IPS-NIHi11 (cell line): ENCODE data around the gene CDKN1A.
"Not testable (repeated sequence)": the region's sequence is repeated elsewhere in the genome, so short reads cannot be mapped to it uniquely, and the experiment has no call there.

Experiments
- DNase-seq: peaks from one replicate; pipeline ENCODE4 v3.0.0; 2012; ENCODE audit warnings: mixed read lengths, low spot score

The CDKN1A gene

GRCh38 chr6:36678488-36679042 lies at the start of gene CDKN1A:
Gene CDKN1A, plus strand, starts transcription at chr6:36678714. Its CDS starts 5,388 bp downstream, at chr6:36684102.
- DNase-seq: peak; percentile 93

- no peak for DNase-seq
Measured at GRCh38 chr6:36629784-36630183, 48.7 kb upstream of the CDKN1A start.

- no peak for DNase-seq
Measured at GRCh38 chr6:36631326-36632011, 47.0 kb upstream of the CDKN1A start.

GRCh38 chr6:36633370-36633769 lies 45.1 kb upstream of the CDKN1A start:
- DNase-seq: no peak

GRCh38 chr6:36633915-36634314 lies 44.6 kb upstream of the CDKN1A start:
- DNase-seq: no peak

- no peak for DNase-seq
Measured at GRCh38 chr6:36634317-36635108, 44.0 kb upstream of the CDKN1A start.

GRCh38 chr6:36636283-36636682 lies 42.2 kb upstream of the CDKN1A start:
- DNase-seq: no peak

GRCh38 chr6:36636687-36637418 lies 41.7 kb upstream of the CDKN1A start:
- DNase-seq: no peak

- DNase-seq: no peak
Measured at GRCh38 chr6:36638579-36638978, 39.9 kb upstream of the CDKN1A start.

GRCh38 chr6:36639171-36639808 lies 39.2 kb upstream of the CDKN1A start:
- DNase-seq: no peak

GRCh38 chr6:36641543-36641942 lies 37.0 kb upstream of the CDKN1A start:
- DNase-seq: no peak

- no peak for DNase-seq
Measured at GRCh38 chr6:36642913-36643817, 35.3 kb upstream of the CDKN1A start.

GRCh38 chr6:36643977-36644376 lies 34.5 kb upstream of the CDKN1A start:
- DNase-seq: no peak

- DNase-seq: no peak
Measured at GRCh38 chr6:36649086-36649485, 29.4 kb upstream of the CDKN1A start.

GRCh38 chr6:36649701-36650484 lies 28.6 kb upstream of the CDKN1A start:
- no peak for DNase-seq

- no peak for DNase-seq
Measured at GRCh38 chr6:36650848-36651478, 27.6 kb upstream of the CDKN1A start.

GRCh38 chr6:36651659-36652379 lies 26.7 kb upstream of the CDKN1A start:
- DNase-seq: no peak

GRCh38 chr6:36654469-36654868 lies 24.0 kb upstream of the CDKN1A start:
- not testable (repeated sequence) for DNase-seq
